NCI-H2029 treated with DMSO at 0.1 percent for 48 hours (cell line): Measurements from ENCODE around the gene HSPA1B.
"Not testable (repeated sequence)": the region's sequence is repeated elsewhere in the genome, so short reads cannot be mapped to it uniquely, and the experiment has no call there.

Source experiments
- DNase-seq: peaks from one replicate; lab custom pipeline; 2025; lab: John Stamatoyannopoulos, UW

Gene HSPA1B

GRCh38 chr6:31860349-31860748 is 32.8 kb downstream of the HSPA1B start:
- no peak for DNase-seq

DNA sequence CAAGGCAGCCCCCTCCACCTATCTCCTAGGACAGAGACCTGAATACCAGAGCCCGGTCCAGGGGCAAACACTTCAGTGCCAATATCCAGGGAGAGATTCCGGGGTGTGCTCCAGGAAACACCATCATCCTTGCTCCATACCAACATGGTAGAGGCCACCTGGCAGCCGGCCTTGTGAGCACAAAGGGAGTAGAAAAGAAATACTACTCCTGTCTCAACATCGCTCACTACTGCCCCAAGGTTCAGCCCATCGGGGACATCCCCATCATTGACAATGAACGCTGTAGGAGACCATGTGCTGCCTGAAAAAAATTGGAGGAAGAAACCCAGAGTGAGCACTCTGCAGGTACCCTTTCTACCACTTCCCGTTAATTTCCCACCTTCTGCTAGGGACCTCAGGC is 33.6 kb downstream of the HSPA1B start:
- no peak for DNase-seq

DNA sequence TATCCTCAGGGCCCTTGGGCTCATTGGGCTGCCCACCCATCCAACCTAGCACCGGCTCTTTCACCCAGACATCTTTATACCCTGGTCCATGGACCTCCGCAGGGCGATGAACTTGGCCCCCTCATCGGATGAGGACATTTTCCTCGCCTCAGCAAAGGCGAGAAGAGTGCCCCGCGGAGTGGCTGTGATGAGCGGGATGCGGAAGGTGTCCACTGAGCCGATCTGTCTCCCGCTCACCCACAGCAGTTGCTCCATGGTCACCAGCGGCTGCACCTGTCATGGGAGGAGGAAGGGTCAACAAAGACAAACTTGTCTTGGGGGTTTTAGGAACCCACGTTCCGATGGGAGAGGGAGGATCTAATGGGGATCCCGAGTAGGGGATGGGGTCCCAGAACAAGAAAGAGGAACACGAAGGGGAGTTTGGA is 34.4 kb downstream of the HSPA1B start:
- DNase-seq, result no peak

DNA sequence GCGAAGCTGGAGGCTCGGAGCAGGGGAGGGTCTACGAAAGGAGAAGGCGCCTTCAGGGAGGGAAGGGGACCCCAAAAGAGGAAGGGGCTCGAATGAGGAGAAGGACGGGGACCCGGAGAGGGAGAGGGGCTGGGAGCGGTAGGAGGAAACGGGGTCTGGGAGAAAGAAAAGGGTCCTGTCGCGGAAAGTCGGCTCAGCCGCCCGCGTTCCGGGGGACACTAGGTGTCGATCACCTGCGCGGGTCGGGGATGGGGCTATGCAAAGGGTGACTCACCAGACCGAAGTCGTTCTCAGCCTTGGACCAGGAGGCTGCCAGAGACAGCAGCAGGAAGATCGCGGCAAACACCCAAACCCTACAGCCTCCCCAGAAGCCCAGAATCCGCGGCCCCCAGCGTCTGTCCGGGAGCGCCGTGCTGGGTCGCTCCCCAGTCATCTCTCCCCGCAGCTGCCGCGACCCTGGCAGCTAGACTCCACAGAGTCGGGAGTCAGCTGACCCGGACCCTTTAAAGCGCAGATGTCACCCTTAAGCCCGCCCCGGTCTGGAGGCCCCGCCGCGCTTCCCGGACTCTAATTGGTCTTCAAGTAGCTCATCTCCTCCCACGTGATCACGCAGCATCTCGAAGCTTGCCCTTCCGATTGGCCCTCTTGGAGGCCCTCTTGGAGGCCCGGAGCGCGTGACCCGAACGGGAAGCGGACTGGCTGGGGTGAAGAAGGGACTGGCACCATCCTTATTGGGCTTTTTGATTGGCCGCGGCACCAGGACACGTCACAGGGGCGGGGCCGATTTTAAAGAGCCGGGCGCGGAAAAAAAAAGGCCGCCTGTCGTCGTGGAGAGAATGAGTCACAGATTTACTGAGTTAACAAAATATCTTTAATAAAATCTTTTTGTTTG is 35.1 kb downstream of the HSPA1B start, which contains the start of gene NEU1:
Gene NEU1, minus strand, starts transcription at position 478 of the 892 bp plus-strand sequence. Its CDS starts 45 bp downstream, at position 433.
- peak; percentile 97 for DNase-seq

DNA sequence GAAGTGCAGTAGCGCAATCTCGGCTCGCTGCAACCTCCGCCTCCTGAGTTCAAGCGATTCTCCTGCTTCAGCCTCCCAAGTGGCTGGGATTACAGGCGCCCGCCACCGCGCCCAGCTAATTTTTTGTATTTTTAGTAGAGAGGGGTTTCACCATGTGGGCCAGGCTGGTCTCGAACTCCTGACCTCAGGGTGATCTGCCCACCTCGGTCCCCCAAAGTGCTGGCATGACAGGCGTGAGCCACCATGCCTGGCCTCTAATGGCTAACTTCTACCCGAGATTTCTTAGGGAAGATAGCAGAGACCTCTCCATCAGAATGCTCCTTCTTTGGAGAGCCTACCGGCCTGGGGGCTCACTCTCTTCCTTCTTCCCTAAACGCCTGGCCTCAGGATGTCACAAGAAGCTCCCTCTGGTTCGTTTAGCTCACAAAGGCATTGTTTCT is 36.6 kb downstream of the HSPA1B start:
- not testable (repeated sequence) for DNase-seq

DNA sequence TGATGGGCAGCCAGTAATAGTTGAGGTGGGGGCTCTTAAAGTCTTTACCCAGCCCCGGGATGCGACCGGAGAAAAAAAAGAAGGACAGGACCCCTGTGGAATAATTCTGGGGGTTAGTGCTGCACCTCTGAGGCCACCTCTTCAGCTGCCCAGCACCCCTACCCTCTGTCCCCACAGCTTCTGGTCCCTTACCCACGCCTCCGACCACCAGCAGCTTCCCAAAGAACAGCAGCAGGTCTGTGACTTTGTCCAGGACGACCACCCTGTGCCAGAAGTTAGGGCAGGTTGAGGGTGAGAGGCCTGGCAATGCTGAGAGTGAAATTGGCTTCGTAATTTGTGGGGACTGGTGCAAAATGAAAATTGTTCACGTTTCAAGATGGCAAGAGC is 37.3 kb downstream of the HSPA1B start:
- DNase-seq, result no peak

GRCh38 chr6:31865205-31866118 is 37.9 kb downstream of the HSPA1B start:
- no peak for DNase-seq

DNA sequence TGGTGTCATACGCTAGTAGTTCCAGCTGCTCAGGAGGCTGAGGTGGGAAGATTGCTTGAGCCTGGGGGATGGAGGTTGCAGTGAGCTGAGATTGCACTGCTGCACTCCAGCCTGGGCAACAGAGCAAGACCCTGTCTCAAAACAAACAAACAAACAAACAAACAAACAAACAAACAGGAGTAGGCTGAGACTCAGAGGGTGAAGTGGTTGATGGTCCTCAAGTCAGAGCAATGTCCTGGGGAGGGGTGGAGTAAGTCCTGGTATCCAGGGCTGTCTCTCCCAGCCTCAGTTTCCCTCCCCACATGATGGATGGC is 41.1 kb downstream of the HSPA1B start:
- DNase-seq, result not testable (repeated sequence)

DNA sequence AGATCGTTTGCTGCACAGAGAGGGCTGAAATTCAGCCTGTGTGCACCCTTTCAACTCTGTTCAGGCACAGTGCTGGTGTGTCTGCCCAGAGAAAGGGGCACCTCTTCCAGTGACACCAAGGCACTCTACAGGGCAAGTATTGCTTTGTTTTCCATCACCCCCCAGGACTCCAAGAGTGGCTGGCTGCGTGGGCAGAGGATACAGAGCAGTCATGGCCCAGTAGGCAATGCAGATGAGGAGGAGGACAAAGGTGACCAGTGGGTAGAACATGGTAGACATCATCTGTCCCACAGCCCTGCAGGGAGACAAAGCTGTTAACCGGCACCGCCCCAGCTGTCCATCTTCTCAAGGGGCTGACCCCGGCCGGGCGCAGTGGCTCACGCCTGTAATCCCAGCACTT is 41.8 kb downstream of the HSPA1B start:
- no peak for DNase-seq

GRCh38 chr6:31870385-31870921 is 42.9 kb downstream of the HSPA1B start:
- DNase-seq, result no peak

DNA sequence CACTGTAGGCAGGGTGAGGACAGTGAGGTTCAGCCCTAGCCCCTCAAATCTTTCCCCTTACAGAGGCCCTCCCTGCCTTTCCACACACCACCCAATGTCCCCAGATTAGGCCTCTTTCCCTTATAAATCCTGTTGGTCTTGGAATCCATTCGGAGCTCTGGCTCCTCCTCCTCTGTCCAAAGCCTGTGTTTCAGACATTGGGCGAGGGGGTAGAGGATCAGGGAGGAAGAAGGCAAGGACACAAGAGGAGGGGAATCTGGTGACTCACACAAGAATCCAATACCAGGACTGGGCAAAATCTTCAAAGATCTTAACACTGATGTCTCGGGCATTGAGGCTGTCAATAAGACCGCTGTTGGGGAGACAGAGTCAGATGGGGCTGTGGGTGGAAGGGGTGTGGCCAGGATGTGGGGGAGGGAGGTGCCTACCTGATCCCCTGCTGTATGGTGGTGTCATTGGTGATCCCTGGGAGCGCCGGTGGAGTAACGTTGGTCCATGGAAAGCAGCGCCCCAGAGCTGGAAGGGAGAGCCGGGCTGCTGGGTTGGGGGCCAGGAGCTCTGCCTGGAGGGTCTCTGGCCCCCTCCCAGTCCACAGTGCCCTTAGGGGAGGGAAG is 43.6 kb downstream of the HSPA1B start:
- no peak for DNase-seq

- DNase-seq, result no peak
These were observed 46.6 kb downstream of the HSPA1B start for GRCh38 chr6:31874084-31874670.

GRCh38 chr6:31874836-31875572 is 47.5 kb downstream of the HSPA1B start:
- DNase-seq, result no peak

GRCh38 chr6:31875877-31876276 is 48.3 kb downstream of the HSPA1B start:
- no peak for DNase-seq

DNA sequence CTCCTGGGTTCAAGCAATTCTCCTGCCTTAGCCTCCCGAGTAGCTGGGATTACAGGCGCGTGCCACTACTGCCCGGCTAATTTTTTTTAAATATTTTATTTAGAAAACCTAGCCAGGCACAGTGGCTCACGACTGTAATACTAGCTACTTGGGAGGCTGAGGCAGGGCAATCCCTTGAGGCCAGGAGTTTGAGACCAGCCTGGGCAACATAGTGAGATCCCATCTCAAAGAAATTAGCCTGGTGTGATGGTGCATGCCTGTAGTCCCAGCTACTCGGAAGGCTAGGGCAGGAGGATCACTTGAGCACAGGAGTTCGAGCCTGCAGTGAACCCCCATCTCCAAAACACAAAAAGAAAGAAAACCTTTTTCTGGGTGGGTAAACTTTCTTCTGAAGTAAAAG is 48.8 kb downstream of the HSPA1B start:
- no peak for DNase-seq

- DNase-seq, result no peak
These were observed 49.6 kb downstream of the HSPA1B start for GRCh38 chr6:31877125-31877650.

DNA sequence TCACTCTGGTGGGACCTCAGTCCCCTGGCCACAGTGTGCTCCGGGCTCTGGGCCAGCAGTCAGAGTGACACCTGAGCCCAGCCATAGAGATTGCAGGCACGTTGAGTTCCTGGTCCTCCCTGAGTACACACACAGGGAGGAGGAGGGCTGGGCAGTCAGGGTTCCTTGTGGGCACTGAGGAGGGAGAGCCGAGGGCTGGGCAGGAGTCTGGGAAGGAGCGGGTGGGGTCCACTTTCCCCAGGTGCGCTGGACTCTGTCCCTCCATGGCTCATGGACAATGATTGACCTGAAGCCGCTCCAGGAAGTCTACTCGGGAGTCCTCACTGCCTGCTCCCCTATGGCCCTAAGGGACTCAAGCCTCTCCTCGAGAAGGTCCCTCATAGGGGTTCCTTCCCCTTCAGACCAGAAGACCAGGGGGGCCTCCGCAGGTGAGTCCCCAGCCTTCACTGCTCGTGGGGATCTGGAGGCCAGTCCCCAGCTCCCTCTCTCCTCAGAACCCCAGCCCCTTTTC is 50.2 kb downstream of the HSPA1B start:
- peak; percentile 44 for DNase-seq

DNA sequence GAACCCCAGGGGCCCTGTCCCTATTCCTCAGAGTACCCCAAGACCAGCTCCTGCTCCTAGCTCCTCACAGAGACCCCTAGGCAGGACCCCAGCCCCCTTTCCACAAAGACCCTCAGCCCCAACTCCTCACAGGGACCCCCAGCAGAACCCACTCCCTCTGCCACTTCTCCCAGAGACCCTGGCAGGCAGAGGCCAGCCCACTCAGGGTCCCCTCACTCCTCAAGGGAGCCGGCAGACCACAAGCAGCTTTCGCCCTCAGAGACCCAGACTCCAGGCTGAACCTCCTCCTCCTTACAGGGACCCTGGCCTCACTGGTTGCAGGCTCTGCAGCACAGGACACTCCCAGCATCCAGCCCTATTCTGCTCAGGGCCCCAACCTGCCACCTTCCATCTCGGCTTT is 50.7 kb downstream of the HSPA1B start:
- DNase-seq, result no peak

DNA sequence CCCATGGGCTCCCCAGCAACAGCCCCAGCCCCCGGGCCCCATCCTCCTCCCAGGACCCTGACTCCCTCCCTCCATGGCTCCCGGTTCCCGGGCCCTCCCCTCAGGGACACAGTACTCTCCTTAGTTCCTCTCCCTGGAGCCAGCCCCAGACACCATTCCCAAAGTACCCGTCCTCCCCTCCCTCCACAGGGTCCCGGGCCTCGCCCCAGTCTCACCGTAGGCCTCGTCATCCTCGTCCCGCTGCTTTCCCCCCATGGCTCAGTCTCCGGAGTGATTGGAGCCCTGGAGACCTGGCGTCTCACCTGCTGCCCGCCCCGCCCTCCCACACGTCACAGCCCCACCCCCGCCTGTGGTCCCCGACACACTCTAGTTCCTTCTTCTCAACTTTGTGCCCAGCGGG is 51.2 kb downstream of the HSPA1B start, which contains the start of gene SLC44A4:
Gene SLC44A4, minus strand, starts transcription at position 272 of the 400 bp plus-strand sequence. Its CDS starts 17 bp downstream, at position 255.
- DNase-seq, result no peak

- no peak for DNase-seq
These were observed 51.6 kb downstream of the HSPA1B start for GRCh38 chr6:31879143-31879542.
